ENCODE results near the gene TMEM121. TPM values are rescaled to one million over a fixed set of nuclear protein-coding genes. Genes with fewer than 3 reads are reported as not detected.

Gene TMEM121
- total and polyA plus RNA-seq, 2 of the 8 experiments (the other 6 are each of a cell fraction or from before 2014, with no cell fraction given): 1.9 TPM; not detected in 1

- H3K9me3 ChIP-seq (ENCODE audit: insufficient read depth in 2 of 2, low read depth in 1 of 2, low read length in 1 of 2): peaks cover 37 to 43% of the 10 kb centered on the region in 2 experiments
- TF ChIP-seq YY1 (IDR thresholded peaks at IDR 0.05; ENCODE audit: low read depth, low read length) (no peak), TAF1 (IDR thresholded peaks at IDR 0.05; ENCODE audit: low read depth, low read length) (no peak), CBX8 (IDR thresholded peaks at IDR 0.05; ENCODE audit: borderline replicate concordance, low read depth, low read length) (no peak), CEBPB (IDR thresholded peaks at IDR 0.05; ENCODE audit: low read depth, low read length) (no peak), SP2 (IDR thresholded peaks at IDR 0.05; ENCODE audit: low read length) (no peak), TAF7 (optimal IDR thresholded peaks at IDR 0.05; ENCODE audit: borderline replicate concordance, low read depth, low read length) (no peak), RNF2 (IDR thresholded peaks at IDR 0.05; ENCODE audit: borderline replicate concordance, low read depth, low read length, missing control alignments, poor library complexity, severe bottlenecking) (no peak), GTF2F1 (IDR thresholded peaks at IDR 0.05; ENCODE audit: borderline replicate concordance, low read depth, low read length) (no peak)
Observed at GRCh38 chr14:105578070-105578469, 51.7 kb downstream of the TMEM121 start.

More at GRCh38 chr14:105578070-105578469, 51.7 kb downstream of the TMEM121 start:
- H3K36me3 ChIP-seq (ENCODE audit: control insufficient read depth in 2 of 4, insufficient read depth in 4 of 4, low read length in 3 of 4): no peaks in the 10 kb centered on the region; a peak in 2 of 8 replicates
- H4K91ac ChIP-seq (replicated peaks; ENCODE audit: insufficient read length, low read length): no peak overlapping the region
- CTCF ChIA-PET (ENCODE audit: partially characterized antibody): no interaction called here
- H2BK20ac ChIP-seq (ENCODE audit: low read length): no peak overlapping the region
- H3K27ac ChIP-seq (ENCODE audit: low read depth, low read length): no peak overlapping the region
- no peak overlapping the region for H3K4me2 ChIP-seq (ENCODE audit: insufficient read depth in 1 of 2, low read depth in 2 of 2, low read length in 2 of 2)
- no peaks in the 10 kb centered on the region for H4K20me1 ChIP-seq (replicated peaks in 1 of 2; ENCODE audit: control insufficient read depth in 1 of 2, insufficient read depth in 2 of 2, low read length in 2 of 2)
- H3K18ac ChIP-seq (ENCODE audit: extremely low read depth, low read length): no peak overlapping the region
- no peak overlapping the region for H2AFZ ChIP-seq (ENCODE audit: low read length)
- no peak overlapping the region for H2BK120ac ChIP-seq (replicated peaks; ENCODE audit: low read depth, low read length)
- H3K79me2 ChIP-seq (ENCODE audit: control insufficient read depth in 1 of 2, insufficient read depth in 2 of 2, low read length in 2 of 2): no peaks in the 10 kb centered on the region
- no peak overlapping the region for H4K8ac ChIP-seq (ENCODE audit: extremely low read depth, insufficient read depth, low read length)
- no peak overlapping the region for H3K4me3 ChIP-seq (ENCODE audit: extremely low read depth in 1 of 4, insufficient read depth in 2 of 4, low read depth in 3 of 4, low read length in 4 of 4)
- H3K4ac ChIP-seq (replicated peaks; ENCODE audit: insufficient read length, low read depth, low read length): no peak overlapping the region
- H3K27me3 ChIP-seq (replicated peaks in 1 of 4; ENCODE audit: control insufficient read depth in 3 of 4, extremely low read depth in 1 of 4, insufficient read depth in 3 of 4, low read length in 3 of 4): no peaks in the 10 kb centered on the region
- H3K9ac ChIP-seq (replicated peaks in 1 of 4; ENCODE audit: extremely low read depth in 1 of 4, low read depth in 3 of 4, low read length in 3 of 4): no peak overlapping the region
- DNase-seq (ENCODE audit: low read depth in 1 of 2, low spot score in 2 of 2): no peak
- H3K56ac ChIP-seq (replicated peaks; ENCODE audit: insufficient read length, low read depth, low read length): no peak overlapping the region
- H4K5ac ChIP-seq (ENCODE audit: insufficient read length, low read depth, low read length): no peak overlapping the region
- H2BK12ac ChIP-seq (ENCODE audit: low read depth, low read length): no peak overlapping the region
- H3K23me2 ChIP-seq (ENCODE audit: low read depth, low read length): no peaks in the 10 kb centered on the region
- H3K79me1 ChIP-seq (ENCODE audit: low read depth, low read length): no peaks in the 10 kb centered on the region
- H2BK15ac ChIP-seq (ENCODE audit: low read length): no peak overlapping the region
- no peak overlapping the region for H2AK5ac ChIP-seq (ENCODE audit: low read depth, low read length)
- POLR2A ChIA-PET (ENCODE audit: partially characterized antibody): no interaction called here
- H2BK5ac ChIP-seq (ENCODE audit: low read depth, low read length): no peak overlapping the region
- no peak for FAIRE-seq
- no peak overlapping the region for H3K14ac ChIP-seq (ENCODE audit: insufficient read length)
- no peaks in the 10 kb centered on the region for H3K4me1 ChIP-seq (replicated peaks in 1 of 4; ENCODE audit: control insufficient read depth in 3 of 4, insufficient read depth in 4 of 4, low read length in 3 of 4)
- H3K23ac ChIP-seq (ENCODE audit: insufficient read length): no peak overlapping the region

Measured in H1 (cell line).